PFSK-1 (cell line): Measurements from ENCODE around the gene GNG12.

Experiments used
- FOXP2 ChIP-seq: optimal IDR thresholded peaks from 2 replicates; pipeline ENCODE3; 2011; ENCODE audit warnings: borderline replicate concordance, control low read depth, inconsistent platforms; ENCODE audit not compliant: insufficient read depth; ENCODE audit errors: extremely low read length, extremely low read depth
- POLR2AphosphoS5 ChIP-seq: IDR thresholded peaks from 2 replicates; pipeline ENCODE4 v1.6.1; 2012; ENCODE audit warnings: low read depth, mild to moderate bottlenecking, control low read depth, low read length, moderate library complexity
- REST ChIP-seq, 2 experiments: IDR thresholded peaks; 2 replicates each; pipeline versions ENCODE4 v1.6.1 to v1.8.0; 2011 to 2012; ENCODE audit warnings: low read depth in 2 of 2, low read length in 2 of 2, control low read depth in 1 of 2, inconsistent platforms in 1 of 2, mild to moderate bottlenecking in 1 of 2, moderate library complexity in 1 of 2; ENCODE audit not compliant: insufficient read depth in 1 of 2
- SIN3A ChIP-seq: IDR thresholded peaks from 2 replicates; pipeline ENCODE4 v1.6.1; 2012; ENCODE audit warnings: mild to moderate bottlenecking, low read length, moderate library complexity, borderline replicate concordance; ENCODE audit not compliant: insufficient read depth
- TAF1 ChIP-seq: IDR thresholded peaks from 2 replicates; pipeline ENCODE4 v1.6.1; 2012; ENCODE audit warnings: low read length, control low read depth, borderline replicate concordance; ENCODE audit not compliant: insufficient read depth

GNG12 gene

GRCh38 chr1:67771749-67772148 is 61.5 kb downstream of the GNG12 start:
- TF ChIP-seq TAF1, result no peak
- no peak for TF ChIP-seq REST (IDR thresholded peaks at IDR 0.05; ENCODE audit: insufficient read depth in 1 of 2, low read depth in 2 of 2, low read length in 2 of 2)
- TF ChIP-seq FOXP2, result no peak
- TF ChIP-seq POLR2AphosphoS5, result no peak
- TF ChIP-seq SIN3A, result no peak

GRCh38 chr1:67771152-67771551 is 62.1 kb downstream of the GNG12 start:
- no peak for TF ChIP-seq TAF1
- TF ChIP-seq POLR2AphosphoS5, result no peak

- TF ChIP-seq TAF1, result no peak
- TF ChIP-seq SIN3A, result no peak
- no peak for TF ChIP-seq POLR2AphosphoS5
- TF ChIP-seq REST (IDR thresholded peaks at IDR 0.05; ENCODE audit: insufficient read depth in 1 of 2, low read depth in 2 of 2, low read length in 2 of 2), result no peak
- no peak for TF ChIP-seq FOXP2
Observed at GRCh38 chr1:67769633-67770256, 63.5 kb downstream of the GNG12 start.

- TF ChIP-seq SIN3A, result no peak
Observed at GRCh38 chr1:67768480-67768879, 64.8 kb downstream of the GNG12 start.

- TF ChIP-seq SIN3A, result no peak
- TF ChIP-seq FOXP2, result no peak
- TF ChIP-seq TAF1, result no peak
- TF ChIP-seq REST (IDR thresholded peaks at IDR 0.05; ENCODE audit: insufficient read depth in 1 of 2, low read depth in 2 of 2, low read length in 2 of 2), result no peak
- TF ChIP-seq POLR2AphosphoS5, result no peak
Observed at GRCh38 chr1:67767103-67767782, 66.0 kb downstream of the GNG12 start.

- TF ChIP-seq FOXP2 (no peak), REST (IDR thresholded peaks at IDR 0.05; ENCODE audit: insufficient read depth in 1 of 2, low read depth in 2 of 2, low read length in 2 of 2) (no peak), SIN3A (no peak), POLR2AphosphoS5 (no peak), TAF1 (no peak)
Observed at GRCh38 chr1:67766141-67766978, 66.9 kb downstream of the GNG12 start.
